SKM-1 (cell line): ENCODE data around the gene STRN4.
"Not testable (repeated sequence)": the region's sequence is repeated elsewhere in the genome, so short reads cannot be mapped to it uniquely, and the experiment has no call there.

Experiments used
- DNase-seq: peaks from one replicate; lab custom pipeline; 2025; ENCODE audit not compliant: unreplicated experiment; lab: John Stamatoyannopoulos, UW

The STRN4 gene

DNA sequence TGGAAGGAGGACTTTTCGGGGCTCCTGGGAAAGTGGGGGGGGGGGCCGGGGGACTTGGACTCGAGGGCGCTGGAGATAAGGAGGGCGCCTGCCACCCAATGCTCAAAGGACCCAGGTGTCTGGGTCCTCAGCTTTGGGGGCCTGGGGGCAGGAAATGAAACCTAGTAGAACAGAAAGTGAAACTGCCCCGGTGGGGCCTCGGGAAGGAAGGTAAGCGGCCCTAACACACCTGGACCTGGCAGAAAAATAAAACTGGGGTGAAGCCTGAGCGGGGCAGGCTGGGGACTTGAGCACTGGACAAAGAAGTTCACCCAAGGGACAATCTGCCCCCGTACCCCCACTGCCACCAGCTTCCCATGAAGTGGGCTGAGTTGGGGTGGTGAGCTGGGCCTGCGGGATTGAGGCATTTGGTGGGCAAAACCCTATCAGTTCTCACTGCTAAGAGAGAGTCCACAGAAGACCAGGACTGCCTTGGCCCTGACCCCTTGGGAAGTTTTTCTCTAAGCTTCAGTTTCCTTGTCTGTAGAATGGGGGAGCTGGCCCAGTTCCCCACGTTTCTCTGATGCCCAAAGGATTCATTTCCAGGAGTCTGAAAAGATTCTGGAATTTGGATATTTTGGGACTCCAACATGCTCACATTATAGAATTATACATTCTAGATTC is 31.7 kb downstream of the STRN4 start:
- DNase-seq = no peak

GRCh38 chr19:46713781-46714443 is 32.3 kb downstream of the STRN4 start:
- DNase-seq = no peak

DNA sequence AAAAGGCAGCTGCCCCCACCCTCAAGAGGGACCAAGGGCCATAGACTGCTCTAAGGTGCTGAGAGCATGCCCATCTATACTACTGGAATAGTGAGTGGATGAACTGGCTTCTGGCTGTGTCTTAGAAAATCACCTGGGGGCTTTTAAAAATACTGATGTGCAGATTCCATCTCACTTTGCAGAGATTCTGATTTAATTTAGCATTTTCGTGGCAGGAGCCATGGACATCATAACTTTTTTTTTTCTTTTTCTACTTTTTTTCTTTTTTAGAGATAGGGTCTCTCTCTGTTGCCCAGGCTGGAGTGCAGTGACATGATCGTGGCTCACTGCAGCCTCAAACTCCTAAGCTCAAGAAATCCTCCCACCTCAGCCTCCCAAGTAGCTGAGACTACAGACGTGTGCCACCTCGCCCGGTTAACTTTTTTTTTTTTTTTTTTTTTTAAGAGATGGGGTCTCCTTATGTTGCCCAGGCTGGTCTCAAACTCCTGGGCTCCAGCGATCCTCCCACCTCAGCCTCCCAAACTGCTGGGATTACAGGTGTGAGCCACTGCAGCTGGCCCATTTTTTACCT is 33.4 kb downstream of the STRN4 start:
- DNase-seq = not testable (repeated sequence)

- DNase-seq = no peak
Observed at GRCh38 chr19:46710687-46711086, 35.6 kb downstream of the STRN4 start.

- peak; percentile 6 for DNase-seq
Observed at GRCh38 chr19:46704379-46705076, 41.7 kb downstream of the STRN4 start.

DNA sequence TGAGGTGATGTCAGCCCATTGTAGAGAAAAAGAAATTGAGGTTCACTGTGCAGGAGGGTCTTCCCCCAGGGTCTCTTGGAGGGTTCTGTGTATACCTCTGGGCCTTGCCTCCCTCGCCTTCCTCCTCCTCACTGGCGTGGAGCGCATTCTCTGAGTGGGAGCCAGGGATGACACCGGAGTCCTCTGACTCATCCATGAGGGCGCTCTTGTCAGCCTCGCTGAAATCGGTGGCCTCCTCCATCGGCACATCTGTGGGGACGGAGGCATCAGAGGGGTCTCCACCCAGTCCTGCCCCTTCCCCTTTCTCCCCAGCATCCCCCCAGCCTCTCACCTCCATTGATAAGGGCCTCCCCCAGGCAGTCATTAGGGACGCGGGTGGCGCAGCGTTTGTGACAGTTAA is 45.5 kb downstream of the STRN4 start:
- DNase-seq = no peak

DNA sequence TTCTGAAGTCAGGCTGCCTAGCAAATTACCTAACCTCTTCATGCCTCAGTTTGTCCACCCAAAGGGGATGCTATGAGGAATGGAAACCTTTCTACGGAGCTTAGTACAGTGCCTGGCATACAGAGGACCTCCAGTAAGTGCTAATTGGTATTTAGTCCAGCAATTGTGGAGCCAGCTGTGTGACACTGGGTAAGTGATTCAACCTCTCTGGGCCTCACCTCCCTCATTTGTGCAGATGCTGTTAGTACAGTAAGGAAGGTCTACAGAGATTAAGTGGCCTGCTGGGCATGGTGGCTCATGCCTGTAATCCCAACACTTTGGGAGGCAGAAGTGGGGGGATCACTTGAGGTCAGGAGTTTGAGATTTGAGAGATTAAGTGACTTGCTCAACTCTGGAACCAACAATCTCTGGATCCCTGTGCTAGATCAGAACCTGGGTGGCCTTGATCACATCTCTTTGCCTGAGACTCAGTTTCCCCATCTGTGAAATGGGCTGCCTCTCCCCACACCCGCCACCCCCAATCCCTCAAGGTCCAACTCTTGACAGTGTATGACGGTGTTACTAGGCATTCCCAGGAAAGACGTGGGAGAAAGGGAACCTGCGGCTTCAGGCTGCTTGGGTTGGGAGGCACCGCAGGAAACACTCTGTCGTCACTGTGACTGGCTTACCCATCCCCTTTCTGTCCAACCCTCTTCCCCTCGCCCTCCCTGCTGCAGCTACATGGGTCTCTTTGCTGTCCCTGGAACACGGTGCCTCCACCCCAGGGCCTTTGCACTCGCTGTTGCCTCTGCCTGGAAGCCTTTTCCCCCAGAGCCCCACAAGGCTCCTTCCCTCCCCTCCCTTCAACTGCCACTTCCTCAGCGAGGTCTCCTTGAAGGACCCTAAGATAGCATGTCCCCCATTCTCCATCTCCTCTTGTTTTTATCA is 47.6 kb downstream of the STRN4 start:
- DNase-seq = no peak

- DNase-seq = no peak
Observed at GRCh38 chr19:46697204-46697960, 48.9 kb downstream of the STRN4 start.

DNA sequence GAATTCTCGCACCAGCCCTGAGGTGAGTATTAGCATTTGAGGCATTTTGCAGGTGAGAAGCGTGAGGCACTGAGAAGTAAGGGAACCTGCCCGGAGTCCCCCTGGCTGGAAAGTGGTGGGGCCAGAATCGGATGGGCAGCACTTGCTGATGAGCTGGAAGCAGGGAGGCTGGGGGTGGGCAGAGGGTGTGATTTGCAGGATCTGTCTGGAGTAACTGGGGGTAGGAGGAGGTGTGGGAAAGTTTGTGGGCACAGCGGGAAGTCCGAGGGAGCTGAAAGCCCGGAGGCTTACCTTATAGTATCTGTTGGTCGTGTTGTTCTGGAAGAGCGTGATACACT is 49.4 kb downstream of the STRN4 start:
- no peak for DNase-seq

DNA sequence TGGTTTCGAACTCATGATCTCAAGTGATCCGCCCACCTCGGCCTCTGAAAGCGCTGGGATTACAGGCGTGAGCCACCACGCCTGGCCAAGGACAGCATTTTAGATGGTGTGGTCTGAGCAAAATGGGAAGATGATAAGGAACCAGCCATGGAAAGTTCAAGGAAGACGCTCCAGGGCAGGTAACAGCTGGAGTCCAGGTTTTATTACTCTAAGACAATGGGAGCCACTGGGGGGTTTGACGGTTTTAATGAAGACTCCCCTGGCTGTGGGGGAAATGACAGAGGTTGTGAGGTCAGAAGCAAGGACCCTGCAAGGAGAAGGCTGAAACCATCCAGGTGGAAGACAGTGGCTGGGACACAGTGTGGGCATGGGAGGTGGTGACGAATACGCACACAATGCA is 50.2 kb downstream of the STRN4 start:
- no peak for DNase-seq

GRCh38 chr19:46693760-46694159 is 52.5 kb downstream of the STRN4 start:
- no peak for DNase-seq

- no peak for DNase-seq
Observed at GRCh38 chr19:46692918-46693722, 53.1 kb downstream of the STRN4 start.

- no peak for DNase-seq
Observed at GRCh38 chr19:46691948-46692347, 54.3 kb downstream of the STRN4 start.

DNA sequence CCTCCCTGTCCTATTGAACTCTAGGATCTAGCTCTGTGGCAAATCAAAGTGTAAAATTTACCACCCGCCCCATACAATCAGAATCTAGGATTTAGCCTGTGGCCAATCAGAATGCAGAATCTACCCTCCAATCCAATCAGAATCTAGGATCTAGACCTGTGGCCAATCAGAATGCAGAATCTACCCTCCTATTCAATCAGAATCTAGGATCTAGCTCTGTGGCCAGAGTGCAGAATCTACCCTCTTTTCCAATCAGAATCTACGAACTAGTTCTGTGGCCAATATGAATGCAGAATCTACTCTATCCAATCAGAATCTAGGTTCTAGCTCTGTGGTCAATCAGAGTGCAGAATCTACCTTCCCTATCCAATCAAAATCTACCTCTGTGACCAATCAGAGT is 55.1 kb downstream of the STRN4 start:
- DNase-seq = no peak

DNA sequence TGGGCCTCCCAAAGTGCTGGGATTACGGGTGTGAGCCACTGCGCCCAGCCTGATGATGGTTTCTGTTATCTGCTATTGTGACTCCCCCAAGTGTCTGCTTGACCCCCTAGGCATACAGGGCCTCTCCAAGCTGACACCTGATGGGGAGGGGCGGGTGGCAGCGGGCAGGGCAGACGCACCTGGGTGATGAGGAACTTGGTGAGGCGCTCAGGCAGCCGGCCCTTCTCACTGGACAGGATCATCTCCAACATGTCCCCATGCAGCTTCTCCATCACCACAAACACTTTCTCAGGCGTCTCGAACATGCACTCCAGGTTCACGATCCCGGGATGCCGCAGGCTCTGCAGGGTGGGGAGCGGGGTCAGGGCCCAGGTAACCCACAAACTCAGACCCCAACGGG is 56.9 kb downstream of the STRN4 start:
- DNase-seq = no peak

DNA sequence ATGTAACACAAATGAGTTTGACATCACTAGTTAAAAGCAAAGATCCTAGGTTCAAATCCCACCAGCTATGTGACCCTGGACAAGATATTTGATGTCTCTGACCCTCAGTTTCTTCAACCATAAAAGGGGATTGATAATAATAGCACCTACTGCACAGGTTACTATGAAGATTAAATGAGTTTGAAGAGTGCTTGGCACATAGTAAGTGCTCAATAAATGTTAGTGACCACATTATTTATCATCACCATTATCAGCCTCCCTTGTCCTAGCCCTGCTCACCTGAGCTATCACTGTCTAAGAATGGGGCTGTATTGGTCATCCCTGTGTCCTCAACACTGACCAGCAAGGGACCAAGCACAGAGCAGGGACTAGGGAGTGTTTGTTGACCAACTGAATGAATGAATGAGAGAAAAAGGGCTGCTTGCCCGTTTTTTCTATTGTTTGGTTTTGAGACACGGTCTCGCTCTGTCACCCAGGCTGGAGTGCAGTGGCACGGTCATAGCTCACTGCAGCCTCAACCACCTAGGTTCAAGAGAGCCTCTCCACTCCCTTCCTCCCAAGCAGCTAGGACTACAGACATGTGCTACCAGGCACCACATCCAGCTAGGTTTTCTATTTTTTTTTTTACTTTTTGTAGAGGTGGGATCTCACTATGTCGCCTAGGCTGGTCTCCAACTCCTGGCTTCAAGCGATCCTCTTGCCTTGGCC is 58.7 kb downstream of the STRN4 start:
- DNase-seq = no peak

DNA sequence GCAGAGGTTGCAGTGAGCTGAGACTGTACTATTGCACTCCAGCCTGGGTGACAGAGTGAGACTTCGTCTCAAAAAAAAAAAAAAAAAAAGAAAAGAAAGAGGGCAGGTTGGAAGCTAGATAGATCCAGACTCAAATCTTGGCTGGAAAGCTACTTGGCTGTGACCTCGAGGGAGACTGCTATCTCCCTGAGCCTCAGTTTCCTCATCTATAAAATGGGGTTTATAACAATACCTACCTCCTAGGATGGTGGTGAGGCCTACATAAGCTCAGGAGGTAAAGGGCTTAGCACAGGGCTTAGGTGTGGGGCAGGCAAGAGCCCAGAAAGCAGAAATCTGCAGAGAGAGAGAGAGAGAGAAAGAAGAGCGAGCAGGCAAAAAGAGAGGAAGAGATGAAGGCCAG is 61.1 kb downstream of the STRN4 start:
- no peak for DNase-seq

- DNase-seq = no peak
Observed at GRCh38 chr19:46678110-46678732, 68.0 kb downstream of the STRN4 start.
